ENCODE measurements around the gene HSDL2. TPM values are rescaled to one million over a fixed set of nuclear protein-coding genes. Genes with fewer than 3 reads are reported as not detected.

Gene HSDL2
- total and polyA plus RNA-seq, 2 of the 4 experiments (the other 2 are of a cell fraction) = 17.7 to 65.8 TPM

DNA sequence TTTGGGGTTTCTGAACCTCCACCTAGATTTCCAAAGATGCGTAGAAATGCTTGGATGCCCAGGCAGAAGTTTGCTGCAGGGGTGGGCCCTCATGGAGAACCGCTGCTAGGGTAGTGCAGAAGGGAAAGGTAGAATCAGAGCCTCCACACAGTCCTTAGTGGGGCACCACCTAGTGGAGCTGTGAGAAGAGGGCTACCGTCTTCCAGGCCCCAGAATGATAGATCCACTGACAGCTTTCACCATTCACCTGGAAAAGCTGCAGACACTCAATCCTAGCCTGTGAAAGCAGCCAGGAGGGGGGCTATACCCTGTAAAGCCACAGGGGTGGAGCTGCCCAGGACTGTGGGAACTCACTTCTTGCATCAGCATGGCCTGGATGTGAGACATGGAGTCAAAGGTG is 13.3 kb upstream of the HSDL2 start:
- no peak for ATAC-seq (ENCODE audit: low read depth)
- H3K4me3 ChIP-seq (ENCODE audit: insufficient read depth, low read depth, low read length) = no peak overlapping the region
- dilution Hi-C loops (cut with HindIII; ENCODE audit: low sequenced_read_pairs, unreplicated experiment) = no loop called here
- H4K91ac ChIP-seq (ENCODE audit: insufficient read depth, low read depth, low read length) = no peak overlapping the region
- no peak overlapping the region for H3K9ac ChIP-seq (ENCODE audit: low read depth, low read length)
- H2BK20ac ChIP-seq (ENCODE audit: low read depth, low read length) = no peak overlapping the region
- in situ Hi-C loops (cut with MboI; ENCODE audit: low sequenced_read_pairs) = no loop called here
- H3K79me1 ChIP-seq (ENCODE audit: low read depth in 1 of 2, low read length in 2 of 2) = no peaks in the 10 kb centered on the region
- POLR2A ChIA-PET (ENCODE audit: unreplicated experiment) = interaction anchor here (0.6 kb wide), 1 partner anchor 29 kb away, joined by 3 read pairs; no protein-coding TSS in a partner anchor
- no peak overlapping the region for H3K23ac ChIP-seq (ENCODE audit: low read depth, low read length)
- H3K27me3 ChIP-seq (ENCODE audit: control insufficient read depth, insufficient read depth, low read length) = no peaks in the 10 kb centered on the region
- intact Hi-C loops (cut with micrococcal nuclease) = no loop called here
- no peak overlapping the region for H2AK5ac ChIP-seq (ENCODE audit: low read depth, low read length)
- DNase-seq = no peak
- no peaks in the 10 kb centered on the region for H3K4me1 ChIP-seq (ENCODE audit: control insufficient read depth, insufficient read depth, low read length)
- no peak overlapping the region for H2BK120ac ChIP-seq (ENCODE audit: low read depth, low read length)
- no peak overlapping the region for H2AFZ ChIP-seq (replicated peaks; ENCODE audit: low read length, poor library complexity)
- H4K8ac ChIP-seq (ENCODE audit: low read depth in 2 of 2, low read length in 2 of 2) = no peak overlapping the region
- H3K4me2 ChIP-seq (ENCODE audit: low read depth, low read length) = no peak overlapping the region
- H2BK15ac ChIP-seq (ENCODE audit: low read depth, low read length) = no peak overlapping the region
- TF ChIP-seq MAZ (IDR thresholded peaks at IDR 0.05; ENCODE audit: borderline replicate concordance, low read depth, low read length) = no peak
- TF ChIP-seq RFX5 (IDR thresholded peaks at IDR 0.05; ENCODE audit: low read depth, low read length) = no peak
- H3K9me3 ChIP-seq (ENCODE audit: control insufficient read depth, insufficient read depth, low read length) = no peaks in the 10 kb centered on the region; the same call in 1 of the 2 replicates
- no peak overlapping the region for H3K14ac ChIP-seq (replicated peaks; ENCODE audit: low read depth, low read length)
- H4K20me1 ChIP-seq (ENCODE audit: insufficient read depth, low read length) = no peaks in the 10 kb centered on the region
- no peaks in the 10 kb centered on the region for H3K9me1 ChIP-seq (ENCODE audit: insufficient read depth, low read length)
- CTCF ChIA-PET = interaction anchor here (0.6 to 1.1 kb wide), 4 partner anchors 11 to 557 kb away, joined by 3 to 5 read pairs (median 3); no protein-coding TSS in a partner anchor
- no peak overlapping the region for H2BK5ac ChIP-seq (ENCODE audit: low read depth, low read length, poor library complexity, severe bottlenecking)
- H3K36me3 ChIP-seq (ENCODE audit: control insufficient read depth, insufficient read depth, low read length) = no peaks in the 10 kb centered on the region
- H3K4ac ChIP-seq (ENCODE audit: low read depth, low read length) = no peak overlapping the region
- no TSS peak for BruUV-seq (replicated peaks)
- H3K56ac ChIP-seq (ENCODE audit: extremely low read depth, insufficient read depth, low read length) = no peak overlapping the region
- WGBS, 2 experiments (ENCODE audit: extremely low coverage in 2 of 2, insufficient read length in 1 of 2) = no CpG with 5 or more reads among the region's 3 CpGs
- H2AK9ac ChIP-seq (replicated peaks; ENCODE audit: low read depth, low read length, poor library complexity) = no peak overlapping the region
- H4K5ac ChIP-seq (ENCODE audit: low read depth, low read length) = no peak overlapping the region
- H3K18ac ChIP-seq (ENCODE audit: low read depth, low read length) = no peak overlapping the region
- H3K27ac ChIP-seq (ENCODE audit: insufficient read depth, low read length) = no peak overlapping the region
